Sigmoid colon (tissue), 7 donors: ENCODE results near the gene TTN. TPM values are rescaled to one million over a fixed set of nuclear protein-coding genes. Genes with fewer than 3 reads are reported as not detected.

Experiments
- DNase-seq: peaks from one replicate; pipeline ENCODE4 v3.0.0-alpha.2; 2019
- H3K27ac ChIP-seq, 4 donors: fragments of 200-600 bp; sonication (generic); one replicate each; pipeline ENCODE4 v1.5.1; 2016 to 2019; ENCODE audit warnings: mild to moderate bottlenecking in 1 of 4
- H3K27me3 ChIP-seq, 3 donors: fragments of 200-600 bp; sonication (generic); one replicate each; pipeline ENCODE4 v1.5.1; 2019; ENCODE audit warnings: mild to moderate bottlenecking in 1 of 3
- H3K36me3 ChIP-seq, 4 donors: fragments of 200-600 bp; sonication (generic); one replicate each; pipeline ENCODE4 v1.5.1; 2016 to 2019
- H3K4me1 ChIP-seq, 4 donors: fragments of 200-600 bp; sonication (generic); one replicate each; pipeline ENCODE4 v1.5.1; 2017 to 2019
- H3K4me3 ChIP-seq, 4 donors: fragments of 200-600 bp; sonication (generic); one replicate each; pipeline ENCODE4 v1.5.1; 2017 to 2019; ENCODE audit warnings: mild to moderate bottlenecking in 2 of 4, moderate library complexity in 1 of 4
- H3K9me3 ChIP-seq, 4 donors: fragments of 200-600 bp in 3 of 4; sonication (generic) in 3 of 4; one replicate each; pipeline versions ENCODE4 v1.5.1 to v1.6.1; 2013 to 2019
- CTCF ChIP-seq, 4 experiments: fragments of 450-650 bp in 3 of 4; fragments of 200-600 bp in 1 of 4; IDR thresholded peaks; one replicate each; pipeline ENCODE4 v1.5.1; 2016 to 2019; ENCODE audit warnings: antibody characterized with exemption in 4 of 4, mild to moderate bottlenecking in 3 of 4, moderate library complexity in 2 of 4
- EP300 ChIP-seq, 4 donors: sonication (generic); formaldehyde crosslinking; IDR thresholded peaks; one replicate each; pipeline ENCODE4 v1.6.1; 2017; ENCODE audit warnings: antibody characterized with exemption in 4 of 4
- POLR2A ChIP-seq, 2 donors: fragments of 450-650 bp; IDR thresholded peaks; one replicate each; pipeline ENCODE4 v1.6.1; 2016; ENCODE audit warnings: antibody characterized with exemption in 2 of 2, mild to moderate bottlenecking in 2 of 2, moderate library complexity in 2 of 2
- POLR2AphosphoS5 ChIP-seq, 4 donors: sonication (generic); formaldehyde crosslinking; IDR thresholded peaks; one replicate each; pipeline ENCODE4 v1.6.1; 2017; ENCODE audit warnings: antibody characterized with exemption in 4 of 4
- WGBS, 2 donors: extraction: QIAGEN DNeasy Blood & Tissue Kit; methylation state at CpG; one replicate each; pipeline ENCODE4 v1.1.7; 2013; 5-methylcytosine and 5-hydroxymethylcytosine counted together
- intact Hi-C: fragments of 100-400 bp; cut with DNase I; formaldehyde crosslinking; loops from one replicate; pipeline ENCODE4 v1.15.1; 2023
- polyA plus RNA-seq, 3 donors: library from polyadenylated mRNA; stranded (reverse); fragments of 200-250 nt; gene quantifications; one replicate each; pipeline ENCODE4 v1.2.3, GENCODE V29; 2013
- total RNA-seq, 4 donors: library from RNA; depleted of rRNA; stranded (reverse); fragments of >200 nt; gene quantifications; one replicate each; pipeline ENCODE4 v1.1.0, GENCODE V29; 2016
- donor health status: healthy with polysubstance abuse.
- donor health status: Bipolar disorder and iron deficiency.
- donor health status: healthy.

Gene TTN
- total and polyA plus RNA-seq, 7 donors, result under 0.01 to 20.2 (median 6.7) TPM

- intact Hi-C loops, result no loop called here
- 91 to 96% methylated on average over 5 of the region's 5 CpGs for WGBS, 2 donors
These were observed 75.9 kb downstream of the TTN start for GRCh38 chr2:178731300-178731699.

GRCh38 chr2:178730049-178730448 is 77.2 kb downstream of the TTN start:
- DNase-seq, result no peak
- Histone ChIP-seq H3K9me3 (peaks cover 0 to 3% (median 1%) of the 10 kb centered on the region in 4 donors), H3K4me1 (no peaks in the 10 kb centered on the region), H3K36me3 (no peaks in the 10 kb centered on the region), H3K27me3 (no peaks in the 10 kb centered on the region), H3K4me3 (no peak overlapping the region), H3K27ac (no peak overlapping the region)
- intact Hi-C loops, result no loop called here
- 85 to 96% methylated on average over 2 of the region's 2 CpGs for WGBS, 2 donors
- TF ChIP-seq POLR2AphosphoS5 (IDR thresholded peaks at IDR 0.05), result no peak

More at GRCh38 chr2:178731300-178731699, 75.9 kb downstream of the TTN start:
- H3K27ac ChIP-seq, result no peak overlapping the region
- H3K27me3 ChIP-seq, result no peaks in the 10 kb centered on the region
- no peak for DNase-seq
- TF ChIP-seq POLR2AphosphoS5 (IDR thresholded peaks at IDR 0.05) (no peak), POLR2A (IDR thresholded peaks at IDR 0.05) (no peak), CTCF (IDR thresholded peaks at IDR 0.05) (no peak), EP300 (IDR thresholded peaks at IDR 0.05) (no peak)
- H3K9me3 ChIP-seq, result peaks cover 0 to 3% (median 1%) of the 10 kb centered on the region in 4 donors
- no peak overlapping the region for H3K4me3 ChIP-seq
- no peaks in the 10 kb centered on the region for H3K4me1 ChIP-seq
- no peaks in the 10 kb centered on the region for H3K36me3 ChIP-seq

GRCh38 chr2:178723786-178724346 is 83.4 kb downstream of the TTN start:
- DNase-seq, result no peak
- intact Hi-C loops, result no loop called here
- 88 to 93% methylated on average over 5 of the region's 5 CpGs for WGBS, 2 donors

GRCh38 chr2:178722296-178722695 is 84.9 kb downstream of the TTN start:
- no peak for DNase-seq
- H3K4me3 ChIP-seq, result no peak overlapping the region
- no peaks in the 10 kb centered on the region for H3K27me3 ChIP-seq
- TF ChIP-seq POLR2A (IDR thresholded peaks at IDR 0.05) (no peak), EP300 (IDR thresholded peaks at IDR 0.05) (no peak), CTCF (IDR thresholded peaks at IDR 0.05) (no peak), POLR2AphosphoS5 (IDR thresholded peaks at IDR 0.05) (no peak)
- H3K27ac ChIP-seq, result no peak overlapping the region
- no peaks in the 10 kb centered on the region for H3K36me3 ChIP-seq
- WGBS, 2 donors, result 74 to 95% methylated on average over 3 of the region's 3 CpGs
- no peaks in the 10 kb centered on the region for H3K4me1 ChIP-seq
- peaks cover 0 to 3% (median 0%) of the 10 kb centered on the region in 4 donors for H3K9me3 ChIP-seq
- intact Hi-C loops, result no loop called here

More at GRCh38 chr2:178723786-178724346, 83.4 kb downstream of the TTN start:
- Histone ChIP-seq H3K27me3 (no peaks in the 10 kb centered on the region), H3K9me3 (peaks cover 0 to 3% (median 0%) of the 10 kb centered on the region in 4 donors), H3K4me1 (no peaks in the 10 kb centered on the region), H3K4me3 (no peak overlapping the region), H3K27ac (no peak overlapping the region), H3K36me3 (no peaks in the 10 kb centered on the region)
- TF ChIP-seq POLR2AphosphoS5 (IDR thresholded peaks at IDR 0.05) (no peak), CTCF (IDR thresholded peaks at IDR 0.05) (no peak), POLR2A (IDR thresholded peaks at IDR 0.05) (no peak), EP300 (IDR thresholded peaks at IDR 0.05) (no peak)

- Histone ChIP-seq H3K4me3 (no peak overlapping the region), H3K9me3 (peaks cover 0 to 3% (median 0%) of the 10 kb centered on the region in 4 donors), H3K4me1 (no peaks in the 10 kb centered on the region), H3K27ac (no peak overlapping the region), H3K36me3 (no peaks in the 10 kb centered on the region), H3K27me3 (no peaks in the 10 kb centered on the region)
- TF ChIP-seq CTCF (IDR thresholded peaks at IDR 0.05), result no peak
- WGBS, 2 donors, result 80 to 90% methylated on average over 9 of the region's 9 CpGs
- DNase-seq, result no peak
- intact Hi-C loops, result no loop called here
These were observed 88.2 kb downstream of the TTN start for GRCh38 chr2:178718988-178719387.
